Measurements from ENCODE around the gene KAT2B. TPM values are rescaled to one million over a fixed set of nuclear protein-coding genes. Genes with fewer than 3 reads are reported as not detected.

KAT2B gene
- total RNA-seq, 2 donors from 2014 or later, result 16.4 to 31.7 TPM

DNA sequence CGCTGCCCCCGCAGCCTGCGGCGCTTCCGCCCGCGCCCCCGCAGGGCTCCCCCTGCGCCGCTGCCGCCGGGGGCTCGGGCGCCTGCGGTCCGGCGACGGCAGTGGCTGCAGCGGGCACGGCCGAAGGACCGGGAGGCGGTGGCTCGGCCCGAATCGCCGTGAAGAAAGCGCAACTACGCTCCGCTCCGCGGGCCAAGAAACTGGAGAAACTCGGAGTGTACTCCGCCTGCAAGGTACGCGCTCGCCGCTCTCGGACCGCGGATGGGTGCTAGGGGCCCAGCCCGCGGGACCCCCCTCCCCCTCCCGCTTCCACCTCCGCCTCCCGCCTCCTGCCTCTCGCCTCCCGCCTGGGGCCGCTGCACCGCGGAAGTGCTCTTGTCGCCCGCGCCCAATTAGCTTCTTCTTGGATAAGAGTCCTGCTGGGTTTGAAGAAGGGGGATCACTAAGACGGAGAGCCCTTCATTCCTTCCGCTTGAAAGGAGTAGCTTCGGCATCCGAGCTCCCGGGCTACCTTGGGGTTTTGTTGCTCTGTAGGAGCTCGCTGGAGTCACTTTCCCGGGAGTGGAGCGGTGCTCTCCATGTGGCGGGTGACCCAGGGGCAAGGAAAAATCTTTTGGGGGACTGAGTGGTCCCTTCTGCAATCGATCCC is 426 bp downstream of the KAT2B start:
- peak; percentile 87 for DNase-seq (ENCODE audit: low spot score)
- Histone ChIP-seq H3K27me3 (replicated peaks; ENCODE audit: insufficient read depth) (no peaks in the 10 kb centered on the region), H3K4me3 (peak overlapping the region; percentile 62 to 74), H3K27ac (peak overlapping the region; percentile 97), H3K9me3 (no peaks in the 10 kb centered on the region), H3K4me1 (replicated peaks) (no peaks in the 10 kb centered on the region), H3K36me3 (no peaks in the 10 kb centered on the region)
- WGBS, result under 1% methylated on average over 62 of the region's 64 CpGs
- TF ChIP-seq POLR2AphosphoS5 (IDR thresholded peaks at IDR 0.05) (peak; percentile 53), POLR2A (IDR thresholded peaks at IDR 0.05) (peak; percentile 29)
- TF ChIP-seq, protein P1, sequence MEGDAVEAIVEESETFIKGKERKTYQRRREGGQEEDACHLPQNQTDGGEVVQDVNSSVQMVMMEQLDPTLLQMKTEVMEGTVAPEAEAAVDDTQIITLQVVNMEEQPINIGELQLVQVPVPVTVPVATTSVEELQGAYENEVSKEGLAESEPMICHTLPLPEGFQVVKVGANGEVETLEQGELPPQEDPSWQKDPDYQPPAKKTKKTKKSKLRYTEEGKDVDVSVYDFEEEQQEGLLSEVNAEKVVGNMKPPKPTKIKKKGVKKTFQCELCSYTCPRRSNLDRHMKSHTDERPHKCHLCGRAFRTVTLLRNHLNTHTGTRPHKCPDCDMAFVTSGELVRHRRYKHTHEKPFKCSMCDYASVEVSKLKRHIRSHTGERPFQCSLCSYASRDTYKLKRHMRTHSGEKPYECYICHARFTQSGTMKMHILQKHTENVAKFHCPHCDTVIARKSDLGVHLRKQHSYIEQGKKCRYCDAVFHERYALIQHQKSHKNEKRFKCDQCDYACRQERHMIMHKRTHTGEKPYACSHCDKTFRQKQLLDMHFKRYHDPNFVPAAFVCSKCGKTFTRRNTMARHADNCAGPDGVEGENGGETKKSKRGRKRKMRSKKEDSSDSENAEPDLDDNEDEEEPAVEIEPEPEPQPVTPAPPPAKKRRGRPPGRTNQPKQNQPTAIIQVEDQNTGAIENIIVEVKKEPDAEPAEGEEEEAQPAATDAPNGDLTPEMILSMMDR (IDR thresholded peaks at IDR 0.05), result peak in 3 of 4 experiments; percentile 7 to 44 (median 12)
- intact Hi-C loops (cut with DNase I), result loop anchor here (2.0 to 5.0 kb wide), 2 partner anchors 102 to 144 kb away; no protein-coding TSS in a partner anchor

DNA sequence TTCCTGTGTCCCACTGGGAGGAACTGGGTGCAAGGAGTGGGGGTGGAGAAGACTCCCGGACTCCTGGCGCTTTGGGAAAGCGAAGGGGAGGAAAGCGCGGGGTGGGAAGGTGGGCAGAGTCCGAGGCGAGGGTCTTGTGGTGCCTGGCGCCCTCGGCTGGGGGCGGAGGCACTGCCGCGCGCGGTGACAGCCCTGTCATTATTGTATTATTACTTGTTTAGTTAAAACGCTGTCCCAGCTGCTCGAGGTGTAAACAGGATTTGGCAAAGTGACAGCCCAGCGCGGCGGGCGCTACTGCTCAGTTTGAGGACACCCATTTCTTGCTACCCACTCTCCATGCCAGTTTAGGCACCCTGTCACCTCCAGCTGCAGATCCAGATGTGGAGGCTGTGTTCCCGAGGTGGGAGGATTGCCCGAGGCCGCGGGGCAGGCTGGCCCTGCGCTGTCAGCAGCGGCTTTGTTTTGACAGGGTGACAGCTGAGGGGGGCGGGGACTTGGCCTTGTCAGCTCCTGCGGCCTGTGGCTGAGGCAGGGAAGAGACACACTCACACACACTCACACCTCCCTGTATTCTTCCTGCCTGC is 1.0 kb downstream of the KAT2B start:
- peak overlapping the region; percentile 62 to 74 for H3K4me3 ChIP-seq
- no peaks in the 10 kb centered on the region for H3K4me1 ChIP-seq (replicated peaks)
- WGBS, result under 1% methylated on average over 20 of the region's 28 CpGs
- peak; percentile 88 for DNase-seq (ENCODE audit: low spot score)
- no peaks in the 10 kb centered on the region for H3K9me3 ChIP-seq
- peak; percentile 63 for TF ChIP-seq POLR2AphosphoS5 (IDR thresholded peaks at IDR 0.05)
- TF ChIP-seq POLR2A (IDR thresholded peaks at IDR 0.05), result peak; percentile 35
- TF ChIP-seq, protein P1 (IDR thresholded peaks at IDR 0.05), result no peak
- no peaks in the 10 kb centered on the region for H3K36me3 ChIP-seq
- intact Hi-C loops (cut with DNase I), result loop anchor here (2.0 to 5.0 kb wide), 2 partner anchors 101 to 144 kb away; no protein-coding TSS in a partner anchor
- H3K27ac ChIP-seq, result peak overlapping the region; percentile 97
- H3K27me3 ChIP-seq (replicated peaks; ENCODE audit: insufficient read depth), result no peaks in the 10 kb centered on the region

DNA sequence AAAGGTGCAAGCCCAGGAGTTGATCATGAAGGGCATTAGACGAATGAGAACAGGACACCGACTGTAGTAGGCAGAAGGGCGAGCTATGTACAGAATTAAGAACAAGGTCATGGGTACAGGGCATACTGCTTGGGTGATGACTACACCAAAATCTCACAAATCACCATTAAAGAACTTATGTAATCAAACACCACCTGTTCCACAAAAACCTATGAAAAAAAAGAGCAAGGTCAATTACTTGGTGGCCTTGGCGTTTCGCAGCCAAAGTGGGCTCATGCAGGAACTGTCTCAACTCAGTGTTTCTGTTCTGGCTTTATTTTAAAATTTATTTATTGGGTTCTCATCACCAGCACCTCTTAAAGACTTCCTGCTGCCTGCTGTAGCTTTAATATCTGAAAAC is 2.1 kb downstream of the KAT2B start:
- intact Hi-C loops (cut with DNase I), result loop anchor here (5.0 kb wide), 1 partner anchor 100 kb away; no protein-coding TSS in a partner anchor

DNA sequence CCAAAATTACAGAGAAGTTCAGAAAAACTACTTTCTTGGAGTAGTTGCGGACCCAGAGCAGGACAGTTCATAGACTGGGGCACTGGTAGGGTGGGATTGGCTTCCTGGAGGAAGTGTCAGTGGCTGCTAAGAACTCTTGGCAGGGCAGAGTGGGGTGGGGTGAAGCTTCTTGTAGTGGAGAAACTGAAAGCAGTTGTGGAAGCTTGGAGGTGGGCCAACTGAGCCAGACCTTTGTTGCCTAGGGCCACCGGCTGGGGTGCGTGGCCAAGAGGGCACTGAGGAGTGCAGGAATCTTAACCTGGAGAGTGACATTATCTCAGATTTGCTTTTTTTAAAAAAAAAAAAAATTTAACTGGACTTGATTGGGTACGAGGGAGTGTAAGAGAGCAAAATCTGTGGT is 3.1 kb downstream of the KAT2B start:
- H3K4me1 ChIP-seq (replicated peaks), result no peaks in the 10 kb centered on the region
- 23% methylated on average over 4 of the region's 4 CpGs for WGBS
- peak overlapping the region; percentile 60 to 79 for H3K27ac ChIP-seq
- peak overlapping the region in 1 of 2 donors; percentile 7 for H3K4me3 ChIP-seq
- H3K27me3 ChIP-seq (replicated peaks; ENCODE audit: insufficient read depth), result no peaks in the 10 kb centered on the region
- intact Hi-C loops (cut with DNase I), result loop anchor here (5.0 kb wide), 1 partner anchor 99 kb away; no protein-coding TSS in a partner anchor
- no peaks in the 10 kb centered on the region for H3K9me3 ChIP-seq
- peak; percentile 57 for DNase-seq (ENCODE audit: low spot score)
- H3K36me3 ChIP-seq, result no peaks in the 10 kb centered on the region
- TF ChIP-seq POLR2AphosphoS5 (IDR thresholded peaks at IDR 0.05), result no peak
- TF ChIP-seq POLR2A (IDR thresholded peaks at IDR 0.05), result no peak
- TF ChIP-seq, protein P1 (IDR thresholded peaks at IDR 0.05), result no peak

More for the DNA sequence above, 2.1 kb downstream of the KAT2B start:
- H3K36me3 ChIP-seq, result no peaks in the 10 kb centered on the region
- TF ChIP-seq, protein P1 (IDR thresholded peaks at IDR 0.05), result no peak
- DNase-seq (ENCODE audit: low spot score), result no peak
- peak overlapping the region; percentile 97 for H3K27ac ChIP-seq
- no peak overlapping the region for H3K4me3 ChIP-seq
- no peaks in the 10 kb centered on the region for H3K27me3 ChIP-seq (replicated peaks; ENCODE audit: insufficient read depth)
- no peaks in the 10 kb centered on the region for H3K9me3 ChIP-seq
- H3K4me1 ChIP-seq (replicated peaks), result no peaks in the 10 kb centered on the region
- WGBS, result 69% methylated on average over 5 of the region's 5 CpGs
